HG03342 (cell line): ENCODE results near the gene PHACTR2.
A peak's percentile ranks its signal among the peaks of the same experiment; 100 is the strongest.
"Not testable (repeated sequence)": the region's sequence is repeated elsewhere in the genome, so short reads cannot be mapped to it uniquely, and the experiment has no call there.

Source experiments
- ATAC-seq: cut with Tn5 transposase; IDR thresholded peaks from one replicate; pipeline ENCODE4 v1.9.1; 2021; ENCODE audit warnings: mild to moderate bottlenecking, moderate library complexity; ENCODE audit not compliant: unreplicated experiment

Gene PHACTR2

DNA sequence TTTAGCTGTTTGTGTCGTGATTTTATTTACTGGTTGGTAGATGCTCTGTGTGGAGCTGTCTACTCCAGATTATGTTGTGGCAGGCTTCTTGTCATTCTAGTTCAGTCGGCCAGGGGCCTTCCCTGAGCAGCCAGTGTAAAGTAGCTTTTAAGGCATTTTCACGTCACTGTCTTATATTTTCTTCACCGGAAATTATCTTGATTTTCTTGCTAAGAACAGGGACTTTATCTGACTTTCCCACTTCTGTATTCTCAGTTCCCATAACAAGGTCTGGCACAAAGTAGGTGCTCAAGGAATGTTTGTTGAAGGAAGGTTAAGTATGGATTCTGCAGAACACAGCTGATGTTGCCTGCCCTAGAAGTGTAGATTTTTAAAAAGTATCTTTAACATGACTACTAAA lies 166.2 kb downstream of the PHACTR2 start:
- ATAC-seq: no peak

DNA sequence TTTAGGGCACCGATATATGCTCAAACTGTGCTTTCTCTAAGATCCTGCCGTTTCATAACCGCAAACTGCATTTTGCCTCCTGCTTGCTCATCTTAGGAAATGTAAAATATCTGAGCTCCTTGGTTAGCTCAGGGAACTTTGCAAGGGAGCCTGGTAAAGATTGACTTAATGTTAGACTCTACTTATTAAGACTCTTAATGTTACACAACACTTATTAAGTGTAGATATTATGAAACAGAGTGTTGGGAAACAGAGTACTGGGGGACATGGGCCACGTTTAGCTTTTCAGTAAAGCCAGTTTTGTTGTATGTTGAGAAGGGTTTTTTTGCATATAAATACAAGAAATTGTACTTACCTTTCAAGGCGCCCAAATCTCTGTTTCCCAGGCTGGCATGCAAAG lies 167.3 kb downstream of the PHACTR2 start:
- ATAC-seq: no peak

DNA sequence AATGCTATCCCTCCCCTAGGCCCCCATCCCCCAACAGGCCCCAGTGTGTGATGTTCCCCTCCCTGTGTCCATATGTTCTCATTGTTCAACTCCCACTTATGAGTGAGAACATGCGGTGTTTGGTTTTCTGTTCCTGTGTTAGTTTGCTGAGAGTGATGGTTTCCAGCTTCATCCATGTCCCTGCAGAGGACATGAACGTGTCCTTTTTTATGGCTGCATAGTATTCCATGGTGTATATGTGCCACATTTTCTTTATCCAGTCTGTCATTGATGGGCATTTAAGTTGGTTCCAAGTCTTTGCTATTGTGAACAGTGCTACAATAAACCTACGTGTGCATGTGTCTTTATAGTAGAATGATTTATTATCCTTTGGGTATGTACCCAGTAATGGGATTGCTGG lies 173.9 kb downstream of the PHACTR2 start:
- ATAC-seq: not testable (repeated sequence)

DNA sequence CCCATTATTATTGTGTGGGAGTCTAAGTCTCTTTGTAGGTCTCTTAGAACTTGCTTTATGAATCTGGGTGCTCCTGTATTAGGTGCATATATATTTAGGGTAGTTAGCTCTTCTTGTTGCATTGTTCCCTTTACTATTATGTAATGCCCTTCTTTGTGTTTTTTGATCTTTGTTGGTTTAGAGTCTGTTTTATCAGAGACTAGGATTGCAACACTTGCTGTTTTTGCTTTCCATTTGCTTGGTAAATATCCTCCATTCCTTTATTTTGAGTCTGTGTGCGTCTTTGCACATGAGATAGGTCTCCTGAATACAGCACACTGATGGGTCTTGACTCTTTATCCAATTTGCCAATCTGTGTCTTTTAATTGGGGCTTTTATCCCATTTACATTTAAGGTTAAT lies 177.3 kb downstream of the PHACTR2 start:
- ATAC-seq: not testable (repeated sequence)

DNA sequence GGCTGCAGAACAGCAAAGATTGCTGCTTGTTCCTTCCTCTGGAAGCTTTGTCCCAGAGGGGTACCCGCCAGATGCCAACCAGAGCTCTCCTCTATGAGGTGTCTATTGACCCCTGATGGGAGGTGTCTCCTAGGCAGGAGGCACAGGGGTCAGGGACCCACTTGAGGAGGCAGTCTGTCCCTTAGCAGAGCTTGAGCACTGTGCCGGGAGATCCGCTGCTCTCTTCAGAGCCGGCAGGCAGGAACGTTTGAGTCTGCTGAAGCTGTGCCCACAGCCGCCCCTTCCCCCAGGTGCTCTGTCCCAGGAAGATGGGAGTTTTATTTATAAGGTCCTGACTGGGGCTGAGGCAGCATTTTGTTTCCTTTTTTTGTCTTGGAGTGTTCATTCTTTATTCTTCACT lies 179.0 kb downstream of the PHACTR2 start:
- not testable (repeated sequence) for ATAC-seq

DNA sequence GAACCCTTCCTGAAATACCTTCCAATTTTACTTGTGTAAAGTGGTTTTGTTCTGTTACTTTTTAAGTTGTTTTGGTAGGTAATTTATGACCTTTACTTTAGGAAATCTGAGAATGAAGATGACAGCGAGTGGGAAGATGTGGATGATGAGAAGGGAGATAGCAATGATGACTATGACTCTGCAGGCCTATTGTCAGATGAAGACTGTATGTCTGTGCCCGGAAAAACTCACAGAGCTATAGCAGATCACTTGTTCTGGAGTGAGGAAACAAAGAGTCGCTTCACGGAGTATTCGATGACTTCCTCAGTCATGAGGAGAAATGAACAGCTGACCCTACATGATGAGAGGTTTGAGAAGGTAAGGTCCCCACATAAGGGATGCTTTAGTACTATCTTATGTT lies 179.9 kb downstream of the PHACTR2 start:
- no peak for ATAC-seq

DNA sequence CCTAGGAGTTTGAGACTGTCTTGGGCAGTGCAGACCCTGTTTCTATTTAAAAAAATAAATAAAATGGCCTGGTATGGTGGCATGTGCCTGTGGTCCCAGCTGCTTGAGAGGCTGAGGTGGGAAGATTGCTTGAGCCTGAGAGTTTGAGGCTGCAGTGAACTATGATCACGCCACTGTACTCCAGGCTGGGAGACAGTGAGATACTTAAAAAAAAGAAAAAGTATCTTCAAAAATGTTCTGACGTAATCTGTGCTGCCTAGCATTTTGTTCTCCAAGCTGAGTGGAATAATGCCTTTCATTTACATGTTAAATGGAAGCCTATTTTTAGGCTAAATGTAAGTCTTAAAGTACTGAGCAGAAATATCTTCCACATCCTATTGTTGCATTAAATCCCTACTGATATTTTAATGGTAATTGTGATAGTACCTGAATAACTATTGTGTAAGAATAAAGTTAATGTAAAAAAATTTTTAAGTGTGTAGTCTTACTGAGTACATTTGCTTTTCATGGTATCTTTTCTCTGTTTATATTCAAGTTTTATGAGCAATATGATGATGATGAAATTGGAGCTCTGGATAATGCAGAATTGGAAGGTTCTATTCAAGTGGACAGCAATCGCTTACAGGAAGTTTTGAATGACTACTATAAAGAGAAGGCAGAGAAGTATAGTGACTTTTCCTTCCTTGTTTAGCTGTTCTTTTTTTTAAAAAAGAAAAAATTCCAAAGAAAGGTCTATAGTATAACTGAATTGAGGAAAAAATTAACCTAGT lies 182.3 kb downstream of the PHACTR2 start:
- ATAC-seq: no peak

DNA sequence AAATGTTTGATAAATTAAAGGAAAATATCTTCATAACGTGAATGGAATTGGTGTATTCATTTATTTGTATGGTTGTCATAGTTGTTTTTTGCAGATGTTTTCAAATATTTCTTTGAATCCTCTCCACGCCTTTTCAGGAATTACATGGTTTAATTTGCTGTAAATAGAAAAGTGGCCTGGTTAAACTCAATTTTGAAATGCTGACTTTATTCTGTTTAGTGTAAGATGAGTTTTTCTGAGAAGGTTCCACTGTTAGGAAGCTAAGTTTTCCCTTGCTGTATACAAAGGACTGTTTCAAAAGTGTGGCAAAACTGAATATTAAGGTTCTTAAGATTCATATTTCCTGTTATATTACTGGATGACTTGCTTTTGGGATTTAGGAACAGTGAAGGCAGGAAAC lies 186.0 kb downstream of the PHACTR2 start:
- no peak for ATAC-seq

DNA sequence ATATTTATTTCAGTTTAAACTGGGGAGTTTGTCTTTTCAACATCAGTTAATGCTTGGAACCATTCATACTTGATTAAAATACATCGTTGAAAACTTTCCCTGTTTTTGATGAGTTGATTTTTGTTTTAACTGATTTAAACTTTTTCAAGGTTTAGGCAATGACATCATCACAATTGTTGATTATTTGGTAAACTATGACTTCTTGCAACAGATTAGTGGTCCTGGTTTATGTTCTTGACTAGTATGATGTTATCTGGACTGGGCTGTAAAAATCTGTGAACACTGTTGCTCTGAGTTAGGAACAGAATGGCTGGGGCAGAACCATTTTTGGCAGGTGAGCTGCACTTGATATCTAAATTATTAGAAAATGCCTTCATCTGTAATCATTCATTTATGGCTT lies 186.5 kb downstream of the PHACTR2 start, which contains the start of gene ZC2HC1B:
TSS of gene ZC2HC1B (plus strand) at position 241 of the 400 bp plus-strand sequence. CDS start at position 307, 66 bp downstream.
- no peak for ATAC-seq

DNA sequence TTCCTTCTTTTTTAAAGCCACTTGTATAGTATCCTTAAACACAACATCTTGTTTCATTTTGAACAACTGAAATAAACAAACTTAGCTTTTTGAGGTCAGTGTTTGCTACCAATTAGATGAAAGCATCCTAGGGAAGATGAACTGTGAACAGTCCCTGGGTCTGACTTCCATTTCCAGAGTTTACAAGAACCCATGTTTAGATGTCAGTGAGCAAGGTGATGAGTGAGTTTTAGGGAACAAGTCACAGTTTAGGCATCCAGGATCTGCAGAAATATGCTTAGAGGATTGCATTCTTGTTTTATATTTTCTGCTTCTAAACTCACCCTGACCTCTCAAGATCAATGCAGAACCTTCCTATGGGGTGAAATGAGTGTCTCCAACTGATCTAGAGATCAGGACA lies 189.5 kb downstream of the PHACTR2 start:
- ATAC-seq: no peak

- not testable (repeated sequence) for ATAC-seq
Observed at GRCh38 chr6:143868808-143869207, 191.0 kb downstream of the PHACTR2 start.

GRCh38 chr6:143871202-143871730 lies 193.5 kb downstream of the PHACTR2 start:
- ATAC-seq: not testable (repeated sequence)

- ATAC-seq: peak; percentile 100
Observed at GRCh38 chr6:143872201-143872600, 194.4 kb downstream of the PHACTR2 start.

DNA sequence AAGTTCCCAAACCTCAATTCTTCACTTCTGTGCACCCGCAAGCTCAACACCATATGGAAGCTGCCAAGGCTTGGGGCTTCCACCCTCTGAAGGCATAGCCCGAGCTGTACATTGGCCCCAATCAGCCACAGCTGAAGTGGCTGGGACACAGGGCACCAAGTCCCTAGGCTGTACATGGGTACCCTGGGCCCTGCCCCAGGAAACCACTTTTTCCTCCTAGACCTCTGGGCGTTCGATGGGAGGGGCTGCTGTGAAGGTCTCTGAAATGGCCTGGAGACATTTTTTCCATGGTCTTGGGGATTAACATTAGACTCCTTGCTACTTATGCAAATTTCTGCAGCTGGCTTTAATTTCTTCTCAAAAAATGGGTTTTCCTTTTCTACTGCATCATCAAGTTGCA lies 195.8 kb downstream of the PHACTR2 start:
- ATAC-seq: not testable (repeated sequence)

GRCh38 chr6:143874503-143874902 lies 196.7 kb downstream of the PHACTR2 start:
- not testable (repeated sequence) for ATAC-seq

GRCh38 chr6:143877584-143878271 lies 200.0 kb downstream of the PHACTR2 start:
- no peak for ATAC-seq

GRCh38 chr6:143878272-143878760 lies 200.6 kb downstream of the PHACTR2 start:
- ATAC-seq: no peak

GRCh38 chr6:143880412-143880811 lies 202.6 kb downstream of the PHACTR2 start:
- no peak for ATAC-seq
